G401 (cell line): ENCODE data around the gene CREB5. TPM values are rescaled to one million over a fixed set of nuclear protein-coding genes. Genes with fewer than 3 reads are reported as not detected.

Experiments used
- DNase-seq: peaks from one replicate; pipeline ENCODE4 v3.0.0-alpha.2; 2015; ENCODE audit warnings: low spot score
- in situ Hi-C: cut with HindIII; loops from 2 replicates; pipeline ENCODE4 v1.10.0; 2016; ENCODE audit warnings: low sequenced_read_pairs, mixed read lengths
- total RNA-seq: library from RNA; depleted of rRNA; stranded (reverse); fragments of >200 nt; shearing (Covaris generic); gene quantifications from 2 replicates; pipeline ENCODE4 v1.2.3, GENCODE V29; 2014

CREB5 gene
- total RNA-seq, 1 experiment from 2014 or later = 0.20 TPM

DNA sequence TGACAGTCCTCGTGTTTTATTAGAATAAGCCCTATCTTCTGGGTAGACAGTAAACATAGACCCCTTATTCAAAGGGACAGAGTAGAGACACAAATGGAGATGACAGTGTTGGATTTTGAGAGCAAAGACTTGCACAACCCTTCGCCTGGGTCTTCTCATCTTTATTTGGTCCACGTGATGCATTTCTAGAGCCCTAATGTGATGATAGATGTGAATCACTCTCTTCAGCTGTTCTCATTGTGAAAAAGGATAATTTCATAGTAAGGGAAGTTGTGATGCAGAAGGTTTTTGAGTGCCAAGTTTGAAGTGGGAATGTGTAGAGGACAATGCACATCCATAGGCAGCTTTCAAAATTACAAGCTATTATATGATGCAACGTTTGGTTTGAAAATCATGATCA lies 86.3 kb downstream of the CREB5 start:
- DNase-seq = no peak
- in situ Hi-C loops = no loop called here

DNA sequence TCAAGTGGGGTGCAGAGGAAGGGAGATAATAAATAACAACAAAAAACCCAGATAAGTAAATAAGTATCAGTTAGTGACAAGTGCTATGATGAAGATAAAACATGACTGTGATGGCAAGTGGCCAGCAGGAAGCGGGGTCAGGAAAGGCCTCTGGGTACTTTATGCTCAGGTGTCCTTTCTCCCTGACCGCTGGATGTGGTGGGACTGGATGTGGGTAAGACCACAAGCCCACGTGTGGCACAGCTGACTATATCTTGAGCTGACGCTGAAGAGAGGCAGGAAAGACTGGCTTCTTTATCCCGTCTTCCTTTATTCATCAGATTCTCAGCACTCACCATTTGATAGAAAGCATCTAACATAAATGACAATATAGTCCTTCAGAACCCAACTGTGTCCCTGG lies 87.8 kb downstream of the CREB5 start:
- in situ Hi-C loops = no loop called here
- no peak for DNase-seq

DNA sequence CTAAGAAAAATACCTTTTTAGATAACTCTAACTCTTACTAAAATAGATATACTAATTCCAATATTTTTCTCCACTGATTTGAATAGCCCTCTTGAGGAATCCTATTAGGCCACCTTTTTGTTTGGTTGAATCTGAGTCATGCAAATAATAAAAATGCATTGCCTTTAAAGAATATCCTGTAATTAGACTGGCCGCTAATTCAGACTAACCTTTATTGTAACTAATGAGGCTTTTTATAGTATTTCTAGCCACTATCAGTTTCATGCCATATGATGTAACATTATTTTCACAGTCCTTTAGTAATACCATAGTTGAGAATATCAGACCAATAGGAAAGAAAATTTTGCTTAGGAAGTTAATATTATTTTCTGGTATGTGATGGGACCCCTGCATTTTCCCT lies 90.1 kb downstream of the CREB5 start:
- in situ Hi-C loops = no loop called here
- no peak for DNase-seq

DNA sequence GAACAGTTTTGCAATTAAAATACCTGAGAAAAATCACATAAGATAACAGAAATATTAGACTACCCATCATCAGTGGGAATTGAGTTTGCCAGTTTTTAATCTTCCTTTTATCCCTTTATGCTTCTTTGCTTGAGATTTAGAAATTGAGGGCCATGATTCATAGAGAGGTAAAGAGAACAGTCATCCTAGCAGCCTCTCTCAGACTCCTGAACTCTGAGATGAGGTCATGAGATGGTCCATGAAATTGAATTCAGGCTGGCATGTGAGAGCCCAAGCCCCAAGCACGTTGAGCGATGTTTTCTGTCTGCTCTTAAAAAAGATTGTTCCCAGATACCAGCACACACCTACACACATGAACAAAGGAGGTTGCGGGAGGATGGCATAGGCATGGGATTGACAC lies 91.1 kb downstream of the CREB5 start:
- DNase-seq = no peak
- in situ Hi-C loops = no loop called here

DNA sequence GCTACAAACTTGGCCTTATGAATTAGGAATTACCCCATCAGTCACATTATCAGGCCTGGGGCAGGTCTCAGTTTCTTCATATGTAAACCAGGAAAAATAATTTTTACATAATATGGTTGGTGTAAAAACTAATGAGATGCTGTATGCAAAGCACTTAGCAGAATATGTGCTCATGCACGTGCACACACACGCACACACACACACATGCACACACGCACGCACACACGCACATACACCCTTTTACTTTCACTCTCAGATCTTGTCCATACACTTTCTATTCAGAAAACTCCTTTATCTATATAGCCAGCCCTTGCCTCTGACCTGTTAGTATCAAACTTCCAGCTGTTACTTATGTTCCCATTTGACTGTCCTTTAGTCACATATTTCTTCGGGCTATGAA lies 92.7 kb downstream of the CREB5 start:
- DNase-seq = no peak
- in situ Hi-C loops = no loop called here

DNA sequence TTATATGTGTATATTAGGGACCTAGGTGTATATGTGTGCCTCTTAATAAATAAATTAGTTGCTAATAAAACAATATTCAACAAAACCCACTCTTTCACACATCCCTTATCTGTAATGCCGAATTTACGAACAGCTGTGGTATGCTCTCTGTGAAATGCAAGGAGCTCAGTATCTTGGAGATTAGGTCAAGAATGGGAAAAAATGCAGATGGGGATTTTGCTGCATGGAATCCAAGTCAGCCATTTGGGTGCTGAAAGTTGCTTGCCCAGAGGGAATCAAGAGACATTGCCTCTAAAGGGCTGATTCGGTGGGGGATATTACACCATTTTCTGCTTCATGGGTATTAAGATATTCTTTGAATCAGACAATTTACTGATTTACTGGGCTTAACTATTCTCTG lies 93.5 kb downstream of the CREB5 start:
- in situ Hi-C loops = no loop called here
- no peak for DNase-seq

DNA sequence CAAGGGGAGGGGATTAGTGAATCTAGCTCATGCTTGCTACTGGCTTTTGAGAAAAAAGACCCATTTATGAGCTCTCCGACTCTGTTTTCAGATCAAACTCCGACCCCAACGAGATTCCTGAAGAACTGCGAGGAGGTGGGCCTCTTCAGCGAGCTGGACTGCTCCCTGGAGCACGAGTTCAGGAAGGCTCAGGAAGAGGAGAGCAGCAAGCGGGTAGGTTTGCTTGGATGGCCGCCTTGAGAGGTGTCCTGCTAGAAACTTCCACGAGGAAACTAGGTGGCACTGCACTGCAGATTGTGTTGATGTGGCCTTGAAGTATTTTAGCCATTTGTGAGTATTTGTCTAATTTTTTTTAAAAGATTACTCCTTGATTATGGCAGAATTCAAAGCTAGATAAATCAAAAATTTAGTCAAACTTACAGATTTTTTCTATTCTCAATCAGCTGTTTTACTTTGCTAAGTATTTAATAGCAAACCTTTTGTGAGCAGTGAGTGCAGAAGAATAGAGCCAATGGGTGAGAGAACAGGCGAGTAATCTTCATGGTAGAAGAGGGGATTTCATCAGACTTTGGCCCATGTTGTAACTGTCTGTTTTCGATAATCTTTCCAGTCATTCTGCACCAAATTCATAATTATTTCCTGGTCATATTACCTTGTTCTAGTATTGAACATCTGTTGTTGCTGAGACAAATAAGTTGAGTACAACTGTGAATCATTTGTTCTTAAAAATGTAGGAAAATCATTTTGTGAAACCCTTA lies 95.4 kb downstream of the CREB5 start:
- in situ Hi-C loops = no loop called here
- no peak for DNase-seq

DNA sequence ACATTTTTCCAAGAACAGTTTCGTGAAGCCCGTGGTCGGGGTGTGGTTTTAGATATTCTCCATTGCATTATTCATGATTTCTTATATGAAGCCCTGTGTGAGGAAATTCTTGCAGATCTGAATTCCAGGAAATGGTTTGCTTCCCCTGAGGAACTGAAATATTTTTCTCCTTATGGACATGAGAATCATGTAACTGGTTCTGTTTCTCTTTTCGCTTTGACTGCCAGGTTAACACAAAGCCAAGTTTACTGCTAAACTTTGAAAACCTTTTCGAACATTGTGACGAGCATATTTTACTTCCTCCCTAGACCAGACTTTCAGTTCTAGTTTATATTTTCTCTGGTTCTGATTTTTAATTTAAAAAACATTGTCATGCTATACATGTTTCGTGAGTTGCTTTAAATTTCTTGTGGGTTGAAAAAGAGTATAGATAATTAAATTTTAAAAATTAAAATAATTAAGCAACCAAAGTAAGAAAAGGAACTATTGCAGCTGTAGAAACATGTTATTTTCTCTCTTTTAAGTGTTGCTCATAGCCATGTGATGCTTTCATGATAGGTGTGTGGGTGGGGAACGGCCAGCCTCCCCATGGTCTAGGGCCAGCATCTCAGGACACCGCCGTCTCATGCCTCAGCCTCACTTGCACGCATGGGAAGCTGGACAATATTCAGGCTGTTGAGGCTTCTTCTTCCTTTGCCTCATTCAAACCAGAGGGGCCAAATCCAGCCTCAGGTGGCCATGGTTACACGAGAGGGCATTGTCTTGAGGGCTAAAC lies 97.1 kb downstream of the CREB5 start:
- no peak for DNase-seq
- in situ Hi-C loops = no loop called here

DNA sequence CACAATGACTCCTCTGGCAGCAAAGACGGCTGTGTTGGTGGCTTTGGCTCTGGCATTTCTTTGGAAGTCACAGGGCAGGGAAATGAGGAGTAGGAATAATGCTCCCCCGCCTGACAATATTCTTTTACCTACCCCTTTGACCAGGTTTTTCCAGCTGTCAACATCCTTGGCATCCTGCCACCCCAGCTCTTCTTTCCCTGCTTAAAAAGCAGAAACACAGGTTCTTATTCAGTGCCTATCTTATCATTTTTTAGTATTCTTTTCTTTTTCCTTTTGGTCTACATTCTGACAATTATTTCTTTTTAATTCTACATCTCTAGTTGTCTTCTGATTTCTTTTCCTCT lies 97.7 kb downstream of the CREB5 start:
- in situ Hi-C loops = no loop called here
- DNase-seq = no peak

DNA sequence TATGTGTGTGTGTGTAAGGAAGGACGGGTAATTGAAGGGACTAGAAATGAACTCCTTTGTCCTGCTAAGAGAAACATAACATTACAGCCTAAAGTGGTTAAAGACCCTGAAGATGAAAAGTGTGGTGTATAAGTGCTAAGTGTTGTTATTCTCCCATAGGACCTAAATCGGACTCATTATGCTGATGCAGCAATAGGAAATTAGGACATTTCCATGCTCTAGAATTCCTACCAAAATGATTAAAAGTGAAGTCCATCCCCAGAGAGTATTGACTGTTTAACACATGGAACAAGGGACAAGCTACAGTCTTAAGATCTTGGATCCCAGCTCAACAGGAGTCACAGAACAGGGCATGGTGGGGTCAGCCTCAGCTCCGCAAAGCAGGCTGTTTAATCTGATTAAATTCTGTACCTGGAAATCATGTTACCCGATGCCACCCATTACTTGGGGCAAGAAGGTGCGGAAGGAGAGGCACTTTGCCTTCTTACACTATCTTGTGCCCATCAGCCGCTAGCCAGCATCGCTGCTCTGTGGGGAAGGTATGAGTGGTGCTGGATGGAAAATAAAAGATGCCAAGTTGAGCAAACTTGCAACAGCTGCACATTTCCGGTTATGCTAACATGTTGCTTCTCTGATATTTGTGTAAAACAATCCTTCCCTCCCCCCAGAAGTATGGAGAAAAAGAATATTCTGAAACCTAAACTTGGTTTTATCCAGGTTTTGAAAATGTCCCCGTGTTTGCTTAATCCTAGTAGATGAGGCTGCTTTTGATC lies 100.5 kb downstream of the CREB5 start:
- no peak for DNase-seq
- in situ Hi-C loops = no loop called here

DNA sequence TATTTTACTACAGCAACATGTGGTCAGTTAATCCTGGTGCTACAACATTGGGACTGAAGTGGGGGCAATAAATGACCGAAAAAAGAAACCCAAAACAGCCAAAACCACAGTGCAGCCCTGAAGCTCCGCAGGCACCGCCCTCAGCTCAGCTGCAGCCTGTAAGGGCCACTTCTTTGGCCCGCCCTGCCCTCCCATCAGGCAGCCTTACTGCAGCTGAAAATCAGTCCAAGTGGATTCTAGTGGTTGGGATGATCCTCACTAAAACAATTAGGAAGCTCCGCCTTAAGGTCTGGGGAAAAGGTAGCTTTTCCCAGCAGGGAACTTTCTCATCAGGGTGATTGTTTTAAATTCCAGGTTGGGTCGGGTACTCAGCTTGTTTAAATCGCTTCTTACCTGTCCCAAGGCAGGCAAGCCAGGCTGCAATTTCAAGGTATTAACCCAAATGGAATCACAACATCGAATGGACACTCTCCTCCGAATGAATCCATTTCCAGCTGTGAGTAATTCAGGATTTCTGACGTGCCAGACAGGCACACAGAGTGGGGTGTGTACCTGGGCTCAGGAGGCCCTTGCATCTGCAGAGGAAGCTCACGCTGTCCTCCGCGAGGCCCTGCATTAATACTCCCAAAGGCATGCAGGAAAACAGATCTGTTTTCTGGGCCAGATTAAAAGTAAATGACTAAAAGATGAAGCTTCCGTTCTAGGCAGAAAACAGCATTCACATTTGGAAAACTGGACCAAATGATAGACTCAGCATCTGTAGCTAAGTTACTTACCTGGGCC lies 104.3 kb downstream of the CREB5 start:
- no peak for DNase-seq
- in situ Hi-C loops = no loop called here

DNA sequence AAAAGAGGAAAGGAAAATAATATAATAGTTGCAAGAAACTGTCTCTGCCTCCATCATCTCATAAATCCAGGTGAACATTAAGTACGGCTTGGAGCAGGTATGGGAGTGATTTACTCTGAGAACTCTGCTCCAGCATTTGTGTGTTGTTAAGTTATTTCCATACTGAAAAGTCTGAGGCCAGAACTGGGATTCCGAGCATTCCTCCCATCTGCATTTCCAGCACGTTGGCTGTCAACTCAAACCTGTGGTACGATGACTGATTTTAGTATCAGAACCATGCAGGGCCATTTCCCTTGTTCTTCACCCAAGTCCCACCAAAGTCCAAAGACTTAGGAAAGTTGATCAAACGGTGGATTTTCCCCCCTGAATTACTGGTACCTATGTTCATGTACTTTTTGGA lies 104.9 kb downstream of the CREB5 start:
- in situ Hi-C loops = no loop called here
- DNase-seq = no peak

DNA sequence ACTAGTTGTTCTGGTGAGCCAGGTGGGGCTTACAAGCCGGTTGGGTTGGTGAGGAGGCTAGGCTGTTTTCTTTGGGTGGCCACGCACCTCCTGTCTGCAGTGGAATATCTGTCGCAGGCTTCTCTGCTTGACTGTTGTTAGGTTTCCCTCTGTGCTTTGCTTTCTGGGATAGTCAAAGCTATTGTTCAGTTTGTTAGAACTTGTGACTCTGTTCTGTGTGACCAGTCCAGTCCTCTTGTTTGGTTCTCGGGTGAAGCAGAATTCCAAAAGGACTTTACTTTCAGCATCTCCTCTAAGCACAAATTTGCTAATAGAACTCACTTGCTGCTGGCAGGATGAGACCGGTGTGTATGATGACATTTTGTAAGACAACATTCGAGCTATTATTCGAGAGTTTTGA lies 105.3 kb downstream of the CREB5 start:
- DNase-seq = no peak
- in situ Hi-C loops = no loop called here

DNA sequence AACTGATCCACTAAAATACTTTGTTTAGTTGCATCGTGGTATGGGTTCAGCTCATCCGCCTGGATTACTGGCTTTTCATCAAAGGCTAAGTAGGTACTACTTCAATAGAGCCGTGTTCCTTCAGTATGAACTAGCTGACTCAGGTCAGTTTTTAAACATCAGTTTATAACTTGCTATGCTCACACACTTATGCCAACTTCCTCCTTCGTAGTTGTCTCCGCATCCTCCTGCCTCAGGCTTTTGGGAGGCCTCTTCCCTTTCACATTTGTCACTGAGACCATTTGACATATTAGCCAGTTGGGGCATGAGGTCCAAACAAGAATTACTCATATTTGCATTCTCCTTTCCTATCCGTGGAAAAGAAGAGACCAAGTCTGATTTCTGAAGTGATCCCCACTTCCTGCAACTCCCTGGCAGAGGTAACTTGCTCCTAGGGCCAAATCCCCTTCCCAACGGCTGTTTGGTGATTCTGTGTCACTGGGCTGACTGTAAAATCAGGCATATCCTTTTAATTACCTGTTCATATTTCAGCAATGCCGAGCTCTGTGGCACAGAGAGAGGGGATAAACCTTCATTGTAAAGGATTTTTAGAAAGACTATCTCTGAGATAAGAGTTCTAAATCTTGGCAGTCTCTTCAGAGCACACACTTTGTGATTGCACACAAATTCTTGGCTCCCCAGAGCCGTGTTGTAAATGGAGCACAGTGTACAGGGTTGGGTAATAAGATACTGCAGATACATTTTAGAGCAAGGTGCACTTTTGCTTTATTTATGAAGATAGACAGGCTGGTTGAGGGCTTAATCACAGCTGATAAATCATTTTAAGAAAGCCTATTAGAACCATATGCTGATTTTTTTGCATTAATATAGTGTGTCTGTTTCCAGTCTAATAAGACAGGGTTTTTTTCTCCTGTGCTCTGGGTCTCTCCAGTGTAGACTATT lies 108.0 kb downstream of the CREB5 start:
- no peak for DNase-seq
- in situ Hi-C loops = no loop called here

DNA sequence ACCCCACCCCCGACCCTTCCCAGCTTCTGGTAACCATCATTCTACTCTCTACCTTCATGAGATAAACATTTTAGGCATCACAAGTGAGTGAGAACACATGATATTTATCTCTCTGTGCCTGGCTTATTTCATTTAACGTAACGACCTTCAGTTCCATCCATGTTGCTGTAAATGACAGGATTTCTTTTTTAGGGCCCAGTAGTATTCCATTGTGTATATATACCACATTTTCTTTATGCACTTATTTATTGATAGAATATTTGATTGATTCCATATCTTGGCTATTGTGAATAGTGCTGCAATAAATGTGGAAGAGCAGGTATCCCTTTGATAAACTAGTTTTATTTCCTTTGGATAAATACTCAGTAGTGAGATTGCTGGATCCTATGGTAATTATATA lies 112.7 kb downstream of the CREB5 start:
- DNase-seq = no peak
- in situ Hi-C loops = no loop called here

DNA sequence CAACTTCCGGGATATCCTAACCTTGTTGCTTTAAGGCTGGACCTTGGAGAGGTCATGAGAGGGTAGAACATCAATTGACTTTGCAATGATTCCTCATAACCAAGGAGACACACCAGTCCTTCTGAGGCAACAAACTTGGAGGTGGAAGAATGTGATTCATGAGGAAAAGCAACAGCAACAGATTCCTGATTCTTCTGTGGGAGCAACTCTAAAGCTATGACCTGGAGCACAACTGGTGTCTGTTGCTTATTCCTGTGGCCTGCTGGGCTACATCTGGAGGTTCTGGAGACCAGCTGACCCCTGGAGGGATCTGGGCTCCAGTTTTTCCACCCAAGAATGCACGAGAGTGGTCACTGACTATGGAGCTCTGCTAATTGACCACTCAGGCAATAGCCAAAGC lies 116.6 kb downstream of the CREB5 start:
- in situ Hi-C loops = no loop called here
- no peak for DNase-seq

DNA sequence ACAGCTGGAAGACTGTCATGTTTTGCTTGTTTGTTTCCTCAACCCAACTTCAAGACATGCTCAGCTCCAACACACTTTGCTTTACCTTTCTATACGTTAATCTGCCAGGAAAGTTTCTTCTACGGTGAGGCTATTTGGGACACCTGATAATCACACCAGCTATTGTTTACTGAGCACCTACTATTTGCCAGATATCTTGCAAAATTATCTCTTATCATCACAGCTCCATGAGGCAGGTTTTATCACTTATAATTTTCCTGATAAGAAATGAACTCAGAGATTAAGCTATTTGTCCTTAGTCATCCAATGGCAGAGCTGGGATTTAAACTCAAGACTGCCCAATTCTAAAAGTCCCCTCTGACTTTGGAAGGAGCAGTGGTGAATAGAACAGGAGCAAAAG lies 117.4 kb downstream of the CREB5 start:
- DNase-seq = no peak
- in situ Hi-C loops = no loop called here

DNA sequence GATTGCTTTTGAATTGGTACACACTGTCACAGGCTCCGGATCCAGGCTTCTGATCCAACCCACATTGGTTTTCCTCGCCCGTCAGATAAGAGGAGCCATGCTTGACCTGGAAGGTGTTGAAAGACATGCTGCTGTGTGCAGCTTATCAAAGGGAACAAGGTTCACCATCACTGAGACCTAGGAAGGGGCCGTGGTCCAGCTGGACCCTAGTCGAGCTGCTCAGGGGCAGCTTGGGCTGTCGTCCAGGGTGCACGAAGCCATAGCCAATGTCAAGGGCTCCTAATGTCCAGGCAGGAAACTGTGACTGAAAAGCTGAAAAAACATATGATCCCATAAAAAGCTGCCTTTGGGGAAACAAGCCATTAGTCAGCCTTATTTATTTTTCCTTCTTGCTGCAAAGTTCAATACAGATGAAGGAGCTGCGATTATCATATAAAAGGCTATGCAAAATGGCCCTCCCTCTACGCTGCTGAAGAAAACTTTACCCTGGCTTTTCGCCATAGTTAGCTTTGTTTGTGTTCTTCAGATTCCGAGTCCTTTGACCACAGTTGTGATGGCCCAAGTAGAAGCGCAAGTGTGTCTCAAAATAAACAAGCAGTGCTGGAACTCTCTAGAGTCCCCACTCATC lies 118.0 kb downstream of the CREB5 start:
- DNase-seq = no peak
- in situ Hi-C loops = no loop called here
